Hair follicular keratinocyte (primary cell): ENCODE results near the gene DRC3. TPM values are rescaled to one million over a fixed set of nuclear protein-coding genes. Genes with fewer than 3 reads are reported as not detected.

Experiments used
- total RNA-seq: library from RNA; depleted of rRNA; stranded (reverse); fragments of >200 nt; gene quantifications from 2 replicates; pipeline ENCODE4 v1.2.3, GENCODE V29; 2015

Gene DRC3
- total RNA-seq: 0.15 and 0.55 TPM in 2 replicates

DNA sequence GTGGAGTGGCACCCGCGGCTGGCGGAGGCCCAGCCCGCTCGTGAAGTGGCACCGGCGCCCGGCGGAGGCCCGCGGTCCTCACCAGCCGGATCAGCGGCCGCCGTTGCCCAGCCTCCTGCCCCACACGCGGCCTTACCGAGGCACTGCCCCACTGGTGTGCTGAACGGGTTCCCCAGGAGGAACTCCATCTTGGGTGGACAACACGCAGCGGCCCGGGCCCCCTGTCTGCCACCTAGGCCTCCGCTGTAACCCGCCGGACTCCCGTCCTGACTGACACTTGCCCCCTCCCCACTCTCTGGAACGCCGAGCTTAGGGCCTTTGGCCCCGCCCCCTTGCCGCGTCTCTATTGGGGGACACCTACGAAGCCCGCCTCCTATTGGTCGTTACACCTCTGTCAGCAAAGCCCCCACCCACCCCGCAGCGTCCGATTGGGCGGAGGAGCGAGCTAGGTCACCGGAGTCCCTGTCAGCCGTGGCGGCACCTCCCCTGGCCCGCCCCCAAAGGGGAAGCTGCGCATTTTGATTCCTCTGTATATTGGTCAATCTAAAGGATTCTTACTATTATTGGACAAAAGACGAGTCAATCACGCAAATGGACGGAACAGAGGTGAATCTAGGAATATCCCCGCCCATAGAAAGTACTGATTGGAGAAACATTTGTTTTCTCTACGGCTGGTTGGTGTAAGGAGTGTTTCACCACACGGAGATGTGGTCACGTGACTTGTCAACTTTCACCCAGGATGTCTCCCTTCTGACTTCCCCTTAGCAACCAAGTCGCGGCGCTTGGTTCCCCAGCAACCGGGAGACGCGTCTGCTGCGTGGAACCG, at the start of gene DRC3, which contains the start of gene TOM1L2:
DRC3 (plus strand) TSS at position 737 of the 826 bp plus-strand sequence. CDS start 4,737 bp downstream, outside the sequence.
TOM1L2 (minus strand) TSS at position 275 of the 826 bp plus-strand sequence; CDS start at position 188, 87 bp downstream.

DNA sequence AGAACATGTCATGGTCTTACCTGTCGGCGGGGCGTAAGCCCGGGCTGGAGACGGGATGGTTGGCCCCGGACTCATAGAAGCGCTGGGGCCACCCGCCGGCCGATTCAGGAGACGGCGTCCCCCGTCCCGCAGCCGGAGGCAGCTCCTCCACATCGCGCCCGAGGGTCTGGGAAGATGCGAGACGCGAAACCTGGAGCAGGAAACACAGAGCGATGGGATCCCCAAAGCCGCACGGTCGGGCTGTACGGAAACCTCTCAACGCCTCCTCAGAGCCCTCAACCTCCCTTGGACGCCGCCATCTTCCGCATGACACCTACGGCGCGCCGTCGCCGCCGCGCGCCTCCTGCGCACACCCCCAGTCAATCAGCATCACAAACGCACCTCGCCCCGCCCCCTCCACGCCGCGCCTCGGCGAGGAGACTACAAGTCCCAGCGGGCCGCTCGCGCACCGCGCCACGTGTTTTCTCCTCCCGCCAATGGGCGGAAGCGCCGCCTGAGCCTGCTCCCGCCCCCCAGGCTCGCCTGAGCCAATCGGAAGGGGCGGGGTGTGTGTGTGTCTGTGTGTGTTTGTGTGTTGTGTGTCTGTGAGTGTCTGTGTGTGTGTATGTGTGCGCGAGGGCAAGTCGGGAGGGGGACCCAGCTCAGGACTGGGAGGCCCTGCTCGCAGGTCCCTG, 66.3 kb downstream of the DRC3 start, which contains the start of the genes ATPAF2 and GID4:
ATPAF2 (minus strand) TSS at position 308 of the 674 bp plus-strand sequence; CDS start at position 153, 155 bp downstream.
GID4 (plus strand) TSS at position 548 of the 674 bp plus-strand sequence; CDS start at position 605, 57 bp downstream.

Other genes starting within 250 kb of the DRC3 start
- gene SREBF1, start 135.9 kb upstream of the DRC3 start, total RNA-seq: 92.7 and 111 TPM in 2 replicates
- gene TOM1L2, start 462 bp upstream of the DRC3 start, total RNA-seq: 23.3 and 25.3 TPM in 2 replicates
- gene ATPAF2, start 66.3 kb downstream of the DRC3 start, total RNA-seq: 15.5 and 15.8 TPM in 2 replicates
- gene GID4, start 66.5 kb downstream of the DRC3 start, total RNA-seq: 10.8 and 15.9 TPM in 2 replicates
- 39.2 and 55.4 TPM in 2 replicates for gene DRG2, start 115.1 kb downstream of the DRC3 start, total RNA-seq
- gene MYO15A, start 135.9 kb downstream of the DRC3 start, total RNA-seq: 0.38 and 1.6 TPM in 2 replicates
- 77.3 and 88.1 TPM in 2 replicates for gene ALKBH5, start 211.0 kb downstream of the DRC3 start, total RNA-seq